Activated CD4-positive, alpha-beta T cell treated with anti-CD3 and anti-CD28 coated beads, Interleukin-2, amount 50 U/mL, for 16 hours (primary cell): ENCODE results near the gene CTNNA1.
"Not testable (repeated sequence)": the region's sequence is repeated elsewhere in the genome, so short reads cannot be mapped to it uniquely, and the experiment has no call there.

Source experiments
- DNase-seq: peaks from one replicate; pipeline ENCODE4 v3.0.0-alpha.2; 2020

The CTNNA1 gene

DNA sequence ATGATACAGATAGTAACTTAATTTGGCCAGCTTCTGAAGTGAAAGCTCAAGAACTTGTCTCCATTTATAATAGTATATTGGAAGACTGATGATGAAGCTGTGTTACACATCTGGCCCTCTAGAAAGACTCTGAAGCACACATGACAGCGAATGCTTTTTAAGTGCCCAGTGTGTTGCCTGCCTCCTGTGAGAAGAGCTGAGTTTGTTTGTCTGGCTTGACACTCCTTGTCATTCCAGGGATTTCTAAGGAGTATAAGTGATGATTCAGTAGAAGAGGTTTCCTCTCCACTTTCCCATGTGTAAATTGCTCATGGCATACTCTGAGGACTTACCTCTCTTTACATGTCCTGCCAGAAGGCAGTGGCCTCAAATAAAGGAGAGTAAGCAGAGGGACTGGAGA is 152.3 kb downstream of the CTNNA1 start:
- no peak for DNase-seq

- DNase-seq, result no peak
Observed at GRCh38 chr5:138909734-138910133, 156.5 kb downstream of the CTNNA1 start.

GRCh38 chr5:138910546-138911185 is 157.4 kb downstream of the CTNNA1 start:
- peak; percentile 22 for DNase-seq

DNA sequence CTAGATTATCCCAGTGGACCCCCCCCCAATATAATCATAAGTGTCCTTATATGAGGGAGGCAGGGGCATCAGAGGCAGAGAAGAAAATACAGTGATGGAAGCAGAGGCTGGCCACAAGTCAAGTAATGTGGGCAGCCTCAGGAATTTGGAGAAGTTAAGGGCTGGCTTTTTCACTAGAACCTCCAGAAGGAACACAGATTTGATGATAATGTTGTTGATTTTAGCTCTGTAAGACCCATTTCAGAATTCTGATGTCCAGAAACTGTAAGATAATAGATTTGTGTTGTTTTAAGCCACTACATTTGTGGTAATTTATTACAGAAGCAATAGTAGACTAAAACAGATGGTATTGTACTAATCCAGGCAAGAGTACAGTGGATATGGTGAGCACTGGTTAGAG is 158.2 kb downstream of the CTNNA1 start:
- no peak for DNase-seq

DNA sequence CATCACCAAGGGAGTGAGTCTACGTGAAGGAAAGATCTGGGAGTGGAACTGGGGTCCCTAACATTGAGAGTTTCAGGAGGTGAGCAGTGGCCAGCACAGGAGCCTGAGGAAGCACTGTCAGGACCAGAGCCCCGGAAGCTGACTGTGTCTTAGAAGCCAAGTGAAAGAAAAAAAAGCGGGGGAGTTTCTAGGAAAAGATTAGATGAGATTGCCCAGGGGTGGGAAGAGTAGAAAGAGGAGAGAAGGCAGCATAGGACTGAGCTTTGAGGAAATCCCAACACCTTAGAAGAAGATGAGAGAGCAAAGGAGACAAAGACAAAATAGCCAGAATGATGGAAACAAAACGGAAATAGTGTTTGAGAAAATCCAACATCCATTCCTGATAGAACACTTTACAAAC is 158.9 kb downstream of the CTNNA1 start:
- no peak for DNase-seq

- no peak for DNase-seq
Observed at GRCh38 chr5:138913773-138914172, 160.5 kb downstream of the CTNNA1 start.

DNA sequence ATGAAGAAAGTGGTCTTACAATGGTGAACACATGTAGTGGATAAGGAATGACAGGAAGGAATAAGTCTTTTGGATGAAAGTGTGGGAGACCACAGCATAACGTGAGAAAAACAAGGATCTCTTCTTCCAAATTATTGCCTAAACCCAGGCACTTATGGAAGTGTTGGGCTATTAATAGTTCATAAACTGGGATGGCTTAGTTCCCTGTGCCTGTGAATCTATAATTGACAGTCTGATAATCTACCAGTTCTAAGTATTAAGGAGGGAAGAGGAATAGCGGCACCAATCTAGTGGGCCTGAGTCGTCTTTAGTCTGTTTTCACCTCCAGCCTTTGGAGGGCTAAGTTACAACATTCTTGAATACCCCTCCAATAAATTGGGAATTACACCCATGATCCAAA is 161.1 kb downstream of the CTNNA1 start:
- no peak for DNase-seq

DNA sequence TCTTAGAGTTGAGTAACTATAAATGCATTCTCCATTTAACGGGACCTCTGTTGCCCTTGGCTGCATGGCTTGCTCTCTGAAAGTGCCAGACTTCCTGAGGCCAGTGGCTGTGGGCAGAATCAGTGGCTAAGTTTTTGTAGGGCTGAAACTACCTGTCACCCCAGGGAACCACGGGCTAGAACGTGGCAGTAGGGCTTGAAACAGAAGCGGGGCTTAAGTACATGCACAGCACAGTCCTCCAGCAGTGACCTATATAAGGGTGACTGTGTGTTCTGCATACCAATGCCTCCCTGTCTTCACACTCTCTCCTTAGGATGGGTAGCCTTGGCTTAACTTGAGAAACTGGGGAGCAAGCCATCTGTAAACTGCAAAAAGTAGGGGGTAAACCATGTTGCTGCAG is 165.5 kb downstream of the CTNNA1 start:
- no peak for DNase-seq

DNA sequence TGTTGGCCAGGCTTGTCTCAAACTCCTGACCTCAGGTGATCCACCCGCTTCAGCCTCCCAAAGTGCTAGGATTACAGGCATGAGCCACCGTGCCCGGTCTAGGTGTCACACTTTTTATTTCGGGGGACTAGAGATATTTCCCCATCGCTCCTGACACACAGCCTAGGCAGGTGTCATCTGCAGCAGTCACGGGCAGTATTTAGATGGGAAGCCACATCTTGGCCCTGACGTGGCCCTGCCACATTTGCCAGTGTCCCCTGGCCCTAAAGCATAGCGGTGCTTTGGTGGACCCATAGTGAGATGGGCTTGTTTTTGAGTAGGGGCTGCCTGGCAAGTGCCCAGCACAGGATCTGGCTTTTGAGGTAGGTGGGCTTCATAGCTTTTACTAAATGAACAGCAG is 167.0 kb downstream of the CTNNA1 start:
- no peak for DNase-seq

- DNase-seq, result not testable (repeated sequence)
Observed at GRCh38 chr5:138921362-138921761, 168.1 kb downstream of the CTNNA1 start.

GRCh38 chr5:138922494-138922893 is 169.3 kb downstream of the CTNNA1 start:
- no peak for DNase-seq

- DNase-seq, result no peak
Observed at GRCh38 chr5:138925090-138925635, 171.9 kb downstream of the CTNNA1 start.

GRCh38 chr5:138926257-138926656 is 173.0 kb downstream of the CTNNA1 start:
- DNase-seq, result no peak

DNA sequence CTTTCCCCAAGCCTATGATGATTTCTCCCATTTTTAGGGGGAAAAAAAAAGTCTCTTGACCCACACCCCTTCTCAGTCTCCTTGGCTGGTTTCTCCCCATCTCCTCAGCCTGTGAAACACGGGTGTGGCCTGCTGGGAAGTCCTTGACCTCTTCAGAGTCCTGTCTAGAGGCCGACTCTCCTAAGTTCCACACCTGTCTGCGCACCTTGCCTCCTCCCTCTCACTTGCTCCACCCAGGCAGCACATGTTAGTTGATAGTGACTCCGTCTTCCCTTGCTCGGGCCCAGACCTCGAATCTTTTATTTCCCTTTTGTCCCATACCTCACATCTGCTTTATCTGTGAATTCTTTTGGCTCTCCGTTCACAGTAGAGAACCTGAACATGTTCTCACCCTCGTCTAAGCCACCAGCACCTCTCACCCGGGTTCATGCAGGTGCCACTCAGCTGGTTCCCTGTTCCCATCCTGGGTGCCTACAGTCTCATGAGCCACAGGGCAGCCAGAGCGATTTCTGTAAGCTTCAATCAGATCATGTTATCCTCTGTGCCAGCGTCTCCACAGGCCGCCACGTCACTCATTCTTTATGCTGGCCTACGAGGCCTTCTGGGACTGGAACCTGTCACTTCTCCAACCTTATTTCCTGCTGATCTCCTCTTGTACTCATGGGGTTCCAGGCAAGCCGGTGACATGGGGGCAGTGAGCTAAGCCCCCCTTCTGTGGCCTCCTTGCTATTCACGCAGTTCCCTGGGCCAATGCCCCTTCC is 173.6 kb downstream of the CTNNA1 start:
- DNase-seq, result no peak

DNA sequence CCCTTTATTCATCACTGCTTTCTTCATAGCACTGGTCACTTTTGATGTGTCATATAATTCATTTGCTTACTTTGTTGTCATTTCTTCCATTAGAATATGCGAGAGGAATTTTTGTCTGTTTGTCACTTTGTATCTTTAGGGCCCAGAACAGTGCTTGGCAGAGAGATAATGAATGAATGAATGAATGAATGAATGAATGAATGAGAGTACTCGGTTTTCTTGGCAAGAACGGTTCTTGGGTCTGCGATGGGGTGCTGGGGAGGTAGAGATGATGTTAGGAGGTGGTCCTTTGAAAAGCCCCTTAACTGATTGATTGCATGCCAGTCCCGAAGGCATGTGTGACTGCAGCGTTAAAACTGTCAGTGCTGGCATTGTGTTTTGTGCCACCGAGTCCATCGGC is 174.3 kb downstream of the CTNNA1 start:
- DNase-seq, result no peak

DNA sequence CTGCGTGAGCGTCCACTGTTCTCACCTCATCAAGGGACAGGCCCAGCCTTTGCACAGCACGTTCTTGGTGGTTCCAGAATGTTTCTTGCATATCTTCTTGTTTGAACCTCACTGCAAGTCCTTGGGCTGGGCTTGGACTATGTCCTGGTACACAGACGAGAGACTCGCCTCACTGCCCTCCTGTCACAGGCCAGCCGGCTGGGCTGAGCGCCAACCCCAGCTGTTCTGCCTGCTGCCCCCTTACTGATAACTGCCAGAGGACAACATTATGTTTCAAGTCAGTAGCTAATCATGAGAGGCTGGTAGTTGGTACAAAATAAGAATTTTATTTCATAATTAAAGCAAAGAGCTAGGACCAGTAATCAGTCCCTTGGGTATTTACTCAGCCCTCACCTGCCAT is 174.8 kb downstream of the CTNNA1 start:
- no peak for DNase-seq

GRCh38 chr5:138929571-138929955 is 176.3 kb downstream of the CTNNA1 start:
- no peak for DNase-seq

GRCh38 chr5:138930371-138931097 is 177.3 kb downstream of the CTNNA1 start:
- DNase-seq, result no peak

DNA sequence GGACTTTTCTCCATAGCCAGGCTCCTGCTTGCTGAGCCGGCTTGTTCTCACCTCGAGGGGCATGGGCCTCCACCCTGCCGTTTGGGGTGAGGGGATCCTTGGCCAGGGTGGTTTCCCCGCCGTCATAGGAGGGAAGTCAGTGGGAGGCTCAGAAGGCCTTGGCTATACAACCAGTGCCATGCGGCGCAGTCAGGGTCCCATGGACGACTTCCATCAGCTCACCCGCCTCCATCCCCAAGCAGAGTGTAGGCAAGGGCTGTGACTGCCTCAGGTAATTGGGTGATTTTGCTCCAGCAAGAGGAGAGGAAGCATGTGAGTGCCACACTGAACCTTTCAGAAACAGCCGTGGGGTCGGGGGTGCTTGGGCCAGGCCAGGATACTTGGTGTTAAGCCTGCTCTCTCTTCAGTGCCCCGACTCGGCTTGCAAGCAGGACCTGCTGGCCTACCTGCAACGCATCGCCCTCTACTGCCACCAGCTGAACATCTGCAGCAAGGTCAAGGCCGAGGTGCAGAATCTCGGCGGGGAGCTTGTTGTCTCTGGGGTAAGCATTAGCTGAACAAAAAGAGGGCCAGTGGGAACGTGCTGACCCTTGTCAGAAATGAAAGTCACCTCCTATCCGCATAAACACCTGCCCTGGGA is 179.1 kb downstream of the CTNNA1 start:
- no peak for DNase-seq

DNA sequence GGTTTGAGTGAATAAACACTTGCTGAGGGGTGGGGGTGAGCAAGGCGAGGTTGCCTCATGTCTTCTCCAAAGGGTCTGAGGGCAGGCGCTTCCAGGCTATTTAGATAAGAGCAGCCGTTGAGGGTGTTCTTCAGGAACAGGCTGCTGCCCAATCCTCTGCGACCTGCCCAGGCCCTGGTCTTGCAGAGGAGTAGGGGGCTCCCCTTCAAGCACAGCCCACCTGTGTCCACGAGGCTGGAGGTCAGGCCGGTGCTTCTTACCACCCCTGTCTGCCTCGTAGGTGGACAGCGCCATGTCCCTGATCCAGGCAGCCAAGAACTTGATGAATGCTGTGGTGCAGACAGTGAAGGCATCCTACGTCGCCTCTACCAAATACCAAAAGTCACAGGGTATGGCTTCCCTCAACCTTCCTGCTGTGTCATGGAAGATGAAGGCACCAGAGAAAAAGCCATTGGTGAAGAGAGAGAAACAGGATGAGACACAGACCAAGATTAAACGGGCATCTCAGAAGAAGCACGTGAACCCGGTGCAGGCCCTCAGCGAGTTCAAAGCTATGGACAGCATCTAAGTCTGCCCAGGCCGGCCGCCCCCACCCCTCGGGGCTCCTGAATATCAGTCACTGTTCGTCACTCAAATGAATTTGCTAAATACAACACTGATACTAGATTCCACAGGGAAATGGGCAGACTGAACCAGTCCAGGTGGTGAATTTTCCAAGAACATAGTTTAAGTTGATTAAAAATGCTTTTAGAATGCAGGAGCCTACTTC is 180.5 kb downstream of the CTNNA1 start:
- DNase-seq, result no peak

DNA sequence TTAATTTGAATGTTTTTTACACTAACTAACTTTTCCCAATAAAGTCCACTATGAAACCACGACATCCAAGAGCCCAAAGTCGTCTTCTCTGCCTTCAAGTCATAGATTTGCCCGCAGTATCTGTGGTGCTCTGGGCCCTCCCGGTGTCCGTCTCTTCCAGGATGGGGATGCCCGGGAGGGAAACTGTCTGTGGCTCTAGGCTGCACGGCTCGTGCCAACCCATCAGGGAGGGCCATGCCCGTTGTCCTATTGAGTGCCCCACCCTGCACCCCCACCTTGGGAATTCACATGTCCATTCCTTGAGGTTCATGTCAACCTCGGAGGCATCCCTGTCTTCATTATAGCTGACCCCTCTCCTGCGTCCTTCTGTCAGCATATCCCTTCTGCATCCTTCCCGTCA is 181.7 kb downstream of the CTNNA1 start:
- no peak for DNase-seq

GRCh38 chr5:138935466-138935865 is 182.2 kb downstream of the CTNNA1 start:
- DNase-seq, result no peak
